Amniotic stem cell (primary cell): ENCODE results near the gene TPK1.
"Not testable (repeated sequence)": the region's sequence is repeated elsewhere in the genome, so short reads cannot be mapped to it uniquely, and the experiment has no call there.

Experiments
- DNase-seq: peaks from one replicate; lab custom pipeline; 2025; lab: John Stamatoyannopoulos, UW

TPK1 gene

GRCh38 chr7:144822223-144822622, 13.6 kb downstream of the TPK1 start:
- DNase-seq: no peak

- DNase-seq: no peak
These were observed 14.8 kb downstream of the TPK1 start for GRCh38 chr7:144821067-144821466.

DNA sequence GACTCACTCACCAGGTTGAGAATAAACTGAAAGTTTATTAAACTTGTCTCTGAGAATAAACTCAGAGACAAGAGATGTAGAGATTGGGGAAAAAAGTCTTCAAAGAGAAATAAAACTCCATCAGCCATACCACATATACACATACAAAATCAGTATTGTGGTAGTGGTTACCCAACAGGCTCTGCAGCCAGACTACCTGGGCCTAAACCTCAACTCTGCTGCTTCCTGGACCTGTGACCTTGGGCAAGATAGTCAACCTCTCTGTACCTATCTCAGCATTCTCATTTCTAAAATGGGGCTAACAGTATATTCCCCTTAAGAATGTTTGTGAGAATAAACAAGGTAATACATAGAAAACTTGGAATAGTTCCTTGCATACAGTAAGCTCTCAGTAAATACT, 15.3 kb downstream of the TPK1 start:
- DNase-seq: no peak

DNA sequence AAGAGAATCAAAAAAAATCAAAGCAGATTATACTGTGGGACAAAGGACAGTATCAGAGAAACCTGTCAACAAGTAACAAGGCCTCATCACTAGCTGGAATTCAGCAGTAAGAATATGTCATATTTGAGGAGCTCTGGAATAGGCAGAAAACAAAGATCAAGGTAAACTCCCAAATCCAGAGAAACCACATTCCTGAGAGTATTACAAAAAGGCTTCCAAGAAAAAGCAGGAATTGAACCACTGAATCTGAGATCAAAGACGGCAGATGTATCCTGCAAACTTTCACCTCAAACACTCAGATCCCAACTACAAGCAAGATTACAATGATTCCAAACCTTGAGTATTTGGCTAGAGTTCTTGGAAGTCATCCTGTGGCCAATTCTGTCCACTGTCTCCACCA, 16.3 kb downstream of the TPK1 start:
- no peak for DNase-seq

GRCh38 chr7:144818511-144818910, 17.3 kb downstream of the TPK1 start:
- DNase-seq: no peak

- DNase-seq: no peak
These were observed 18.9 kb downstream of the TPK1 start for GRCh38 chr7:144817001-144817400.

- DNase-seq: no peak
These were observed 21.6 kb downstream of the TPK1 start for GRCh38 chr7:144814299-144814698.

DNA sequence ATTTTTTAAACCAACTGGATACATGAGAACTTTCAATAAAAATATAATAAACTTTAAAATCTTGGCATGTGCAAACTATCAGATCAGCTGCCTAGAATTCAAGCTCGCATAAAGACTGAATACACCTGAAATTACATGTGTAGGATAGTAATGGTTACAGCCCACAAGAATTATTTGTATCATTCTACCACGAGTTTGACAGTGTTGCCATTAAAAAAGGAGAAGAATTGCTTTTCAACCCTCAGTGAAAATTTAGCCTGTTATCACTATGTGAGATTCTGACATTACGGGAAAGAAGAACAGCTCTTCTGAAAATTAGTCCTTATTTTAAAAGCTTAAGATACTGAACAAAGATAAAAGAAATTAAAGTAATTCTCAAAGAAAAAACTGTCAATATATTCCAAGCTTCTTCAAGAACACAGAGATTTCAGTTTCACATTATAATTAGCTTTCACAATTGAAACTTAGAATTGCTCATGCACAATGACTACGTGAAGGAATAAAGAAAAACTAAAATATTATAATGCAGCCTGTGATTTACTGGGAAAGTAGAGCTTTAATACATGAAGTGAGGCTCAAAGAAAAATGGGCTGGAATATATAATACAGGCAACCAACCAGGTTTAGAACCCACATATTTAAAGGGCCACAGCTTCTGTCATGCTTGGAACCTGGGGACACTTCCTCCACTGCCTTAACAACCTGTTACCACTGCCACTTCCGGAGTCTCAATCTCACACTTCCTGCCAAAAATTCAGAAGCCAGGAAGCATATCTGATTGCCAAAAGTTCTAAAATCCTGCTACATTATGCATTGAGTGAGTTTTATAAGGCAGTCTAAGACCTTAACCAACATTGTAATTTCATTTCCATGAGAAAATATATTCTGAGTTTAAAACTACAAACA, 23.2 kb downstream of the TPK1 start:
- no peak for DNase-seq

DNA sequence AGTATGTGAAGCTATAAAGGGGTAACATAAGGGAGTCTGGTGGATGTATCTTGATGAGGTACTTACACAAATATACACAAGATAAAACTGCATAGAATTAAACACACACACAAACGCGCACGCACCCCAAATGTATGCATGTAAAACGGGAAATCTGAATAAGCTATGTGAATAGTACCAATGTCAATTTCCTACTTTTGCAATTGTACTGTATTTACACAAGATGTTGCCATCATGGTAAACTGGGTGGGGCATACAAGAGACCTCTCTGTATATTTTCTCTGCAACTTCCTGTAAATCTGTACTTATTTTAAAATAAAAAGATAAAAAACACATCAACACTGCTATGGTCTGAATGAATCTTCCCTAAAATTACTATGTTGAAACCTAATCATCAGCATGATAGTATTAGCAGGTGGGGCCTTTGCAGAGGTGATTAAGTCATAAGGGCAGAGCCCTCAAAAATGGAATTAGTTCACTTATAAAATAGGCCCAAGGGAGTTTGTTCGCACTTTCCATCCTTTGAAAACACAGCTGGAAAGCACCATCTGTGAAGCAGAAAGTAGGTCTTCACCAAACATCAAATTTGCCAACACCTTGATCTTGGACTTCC, 30.1 kb downstream of the TPK1 start:
- DNase-seq: no peak

DNA sequence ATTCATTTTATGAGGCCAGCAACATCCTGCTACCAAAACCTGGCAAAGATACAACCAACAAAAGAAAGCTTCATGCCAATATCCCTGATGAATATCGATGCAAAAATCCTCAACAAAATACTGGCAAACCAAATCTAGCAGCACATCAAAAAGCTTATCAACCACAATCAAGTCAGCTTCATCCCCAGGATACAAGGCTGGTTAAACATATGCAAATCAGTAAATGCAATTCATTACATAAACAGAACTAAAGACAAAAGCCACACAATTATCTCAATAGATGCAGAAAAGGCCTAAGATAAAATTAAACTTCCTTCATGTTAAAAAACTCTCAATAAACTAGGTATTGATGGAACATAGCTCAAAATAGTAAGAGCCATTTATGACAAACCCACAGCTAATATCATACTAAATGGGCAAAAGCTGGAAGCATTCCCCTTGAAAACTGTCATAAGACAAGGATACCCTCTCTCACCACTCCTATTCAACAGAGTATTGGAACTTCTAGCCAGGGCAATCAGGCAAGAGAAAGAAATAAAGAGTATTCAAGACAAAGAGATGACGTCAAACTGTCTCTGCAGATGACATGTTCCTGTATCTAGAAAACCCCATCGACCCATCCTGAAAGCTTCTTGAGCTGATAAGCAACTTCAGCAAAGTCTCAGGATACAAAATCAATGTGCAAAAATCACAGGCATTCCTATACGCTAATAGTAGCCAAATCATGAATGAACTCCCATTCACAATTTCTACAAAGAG, 35.0 kb downstream of the TPK1 start:
- DNase-seq: not testable (repeated sequence)

DNA sequence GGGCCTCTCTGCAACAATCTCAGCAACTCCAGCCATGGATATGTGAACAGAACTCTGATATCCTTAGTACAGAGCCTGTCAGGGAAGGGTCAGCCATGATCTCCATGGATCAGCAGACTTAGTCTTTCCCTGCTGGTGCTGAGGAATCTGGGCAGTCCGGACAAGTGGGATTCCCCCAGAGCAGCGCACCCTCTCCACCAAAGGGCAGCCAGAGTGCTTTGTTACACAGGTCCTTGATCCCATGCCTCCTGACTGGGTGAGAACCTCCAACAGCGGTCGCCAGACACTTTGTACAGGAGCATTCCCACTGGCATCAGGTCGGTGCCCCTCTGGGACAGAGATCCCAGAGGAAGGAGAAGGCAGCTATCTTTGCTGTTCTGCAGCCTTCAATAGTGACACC, 38.9 kb downstream of the TPK1 start:
- DNase-seq: no peak

GRCh38 chr7:144792050-144792449, 43.8 kb downstream of the TPK1 start:
- no peak for DNase-seq

DNA sequence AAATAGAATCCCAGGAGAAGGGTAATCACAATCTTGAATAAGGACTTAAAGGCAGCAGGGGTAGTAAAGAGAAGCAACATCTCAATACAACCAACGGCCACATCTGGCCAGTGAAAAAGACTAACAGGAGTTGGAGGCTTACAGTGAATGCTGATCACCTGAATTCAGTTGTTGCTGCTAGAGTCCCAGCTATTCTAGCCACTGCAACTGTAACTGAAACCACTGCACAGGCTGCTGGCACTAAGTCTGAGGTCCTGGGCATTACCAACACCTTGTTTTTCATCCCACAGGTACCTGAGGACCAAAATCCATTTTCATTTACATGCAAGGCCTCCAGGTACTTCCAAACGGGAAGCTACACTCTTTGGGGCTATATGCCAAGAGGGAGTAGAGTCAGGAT, 44.4 kb downstream of the TPK1 start:
- no peak for DNase-seq

GRCh38 chr7:144787127-144787526, 48.7 kb downstream of the TPK1 start:
- no peak for DNase-seq

- DNase-seq: no peak
These were observed 49.3 kb downstream of the TPK1 start for GRCh38 chr7:144786522-144786921.

DNA sequence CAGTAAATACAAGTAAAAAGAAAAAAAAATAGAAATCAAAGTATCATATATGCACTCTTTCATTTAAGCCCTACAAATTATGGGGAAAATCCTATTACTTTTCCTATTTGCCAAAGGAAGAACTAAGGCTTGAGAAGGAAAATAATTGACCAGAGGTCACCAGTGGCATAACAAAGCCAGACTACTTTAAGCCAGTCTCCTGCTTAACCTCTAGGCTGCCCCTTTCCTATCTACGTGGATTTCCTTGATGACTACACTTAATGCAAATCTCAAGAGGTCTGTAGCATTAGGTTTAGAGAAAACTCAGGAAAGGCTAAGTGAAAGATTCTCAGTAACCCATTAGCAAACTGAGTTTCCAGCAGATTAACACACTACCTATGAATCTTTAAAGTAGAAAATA, 49.8 kb downstream of the TPK1 start:
- no peak for DNase-seq

DNA sequence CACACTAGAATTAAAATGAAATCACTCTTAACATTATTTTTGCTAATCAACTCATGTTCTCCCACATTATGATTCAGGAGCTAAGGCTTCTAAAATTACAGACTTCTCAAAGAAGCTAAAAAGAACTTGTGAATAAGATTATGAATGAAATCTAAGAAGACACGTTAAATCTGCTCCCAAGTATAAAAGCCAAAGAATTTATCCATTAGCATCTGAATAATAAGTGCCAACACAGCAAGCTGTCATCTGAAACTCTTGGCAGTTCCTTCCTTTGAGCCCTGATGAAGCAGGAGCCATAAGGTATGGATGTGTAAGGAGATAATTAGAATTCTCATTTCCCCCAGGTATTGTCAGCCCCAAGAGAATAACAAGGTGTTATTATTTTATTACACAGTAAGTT, 50.3 kb downstream of the TPK1 start:
- no peak for DNase-seq

DNA sequence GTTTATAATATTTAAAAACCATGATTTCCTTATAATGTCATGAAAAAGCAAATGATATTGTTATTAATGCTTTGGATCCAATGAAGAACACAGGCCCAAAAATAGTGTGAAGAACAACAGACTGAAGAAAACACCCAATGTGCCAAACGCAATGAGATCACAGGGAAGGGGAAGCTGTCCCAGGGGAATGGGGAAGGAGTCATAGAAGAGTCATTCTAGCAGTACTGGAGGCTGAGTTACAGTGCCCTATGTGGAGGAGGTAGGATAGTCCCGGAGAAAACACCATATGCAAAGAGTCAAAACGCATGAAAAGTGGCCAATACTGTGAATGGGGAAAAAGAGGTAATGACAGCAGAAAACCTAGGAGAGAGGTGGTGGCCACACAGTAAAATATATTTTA, 50.9 kb downstream of the TPK1 start:
- no peak for DNase-seq

- no peak for DNase-seq
These were observed 51.4 kb downstream of the TPK1 start for GRCh38 chr7:144784441-144784840.

- DNase-seq: no peak
These were observed 53.0 kb downstream of the TPK1 start for GRCh38 chr7:144782883-144783282.

DNA sequence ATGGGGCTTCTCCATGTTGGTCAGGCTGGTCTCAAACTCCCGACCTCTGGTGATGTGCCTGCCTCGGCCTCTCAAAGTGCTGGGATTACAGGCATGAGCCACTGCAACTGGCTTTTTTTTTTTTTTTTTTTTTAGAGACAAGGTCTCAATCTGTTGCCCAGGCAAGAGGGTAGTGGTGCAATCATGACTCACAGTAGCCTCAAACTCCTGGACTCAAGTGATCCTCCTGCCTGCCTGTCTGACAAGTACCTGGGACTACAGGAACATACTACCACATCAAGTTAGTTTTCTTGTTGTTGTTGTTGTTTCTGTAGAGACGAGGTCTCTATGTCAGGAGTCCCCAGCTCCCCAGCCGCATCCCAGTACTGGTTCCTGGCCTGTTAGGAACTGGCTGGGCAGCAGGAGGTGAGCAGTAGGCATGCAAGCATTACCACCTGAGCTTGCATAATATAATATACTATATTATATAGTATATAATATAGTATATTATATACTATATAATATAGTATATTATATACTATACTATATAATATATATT, 55.7 kb downstream of the TPK1 start:
- no peak for DNase-seq

DNA sequence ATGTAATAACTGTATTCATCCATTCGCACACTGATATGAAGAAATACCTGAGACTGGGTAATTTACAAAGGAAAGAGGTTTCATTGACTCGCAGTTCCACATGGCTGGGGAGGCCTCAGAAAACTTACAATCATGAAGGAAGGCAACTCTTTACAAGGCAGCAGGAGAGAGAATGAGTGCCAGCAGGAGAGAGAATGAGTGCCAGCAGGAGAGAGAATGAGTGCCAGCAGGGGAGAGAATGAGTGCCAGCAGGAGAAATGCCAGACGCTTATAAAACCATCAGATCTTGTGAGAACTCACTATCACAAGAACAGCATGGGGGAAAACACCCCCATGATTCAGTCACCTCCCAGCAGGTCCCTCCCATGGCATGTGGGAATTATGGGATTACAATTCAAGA, 58.0 kb downstream of the TPK1 start:
- not testable (repeated sequence) for DNase-seq
